ENCODE measurements around the gene NABP2.

The NABP2 gene

GRCh38 chr12:56236091-56236490 lies 11.9 kb downstream of the NABP2 start:
- Histone ChIP-seq H3K27ac (ENCODE audit: low read depth, low read length) (no peak overlapping the region), H3K4me1 (ENCODE audit: control insufficient read depth, insufficient read depth, low read length) (no peaks in the 10 kb centered on the region), H3K36me3 (ENCODE audit: control insufficient read depth, insufficient read depth, low read length) (peaks cover 14% of the 10 kb centered on the region), H3K4me3 (ENCODE audit: low read length) (no peak overlapping the region), H3K27me3 (ENCODE audit: control insufficient read depth, insufficient read depth, low read length) (no peaks in the 10 kb centered on the region), H3K9ac (ENCODE audit: low read length) (no peak overlapping the region)

- no peaks in the 10 kb centered on the region for H3K4me1 ChIP-seq (ENCODE audit: control insufficient read depth, insufficient read depth, low read length)
- H3K27me3 ChIP-seq (ENCODE audit: control insufficient read depth, insufficient read depth, low read length), result no peaks in the 10 kb centered on the region
- peaks cover 17% of the 10 kb centered on the region for H3K36me3 ChIP-seq (ENCODE audit: control insufficient read depth, insufficient read depth, low read length)
- no peak overlapping the region for H3K27ac ChIP-seq (ENCODE audit: low read depth, low read length)
- no peak overlapping the region for H3K9ac ChIP-seq (ENCODE audit: low read length)
- H3K4me3 ChIP-seq (ENCODE audit: low read length), result no peak overlapping the region
Measured at GRCh38 chr12:56236985-56237384, 12.8 kb downstream of the NABP2 start.

- Histone ChIP-seq H3K27ac (ENCODE audit: low read depth, low read length) (no peak overlapping the region), H3K4me1 (ENCODE audit: control insufficient read depth, insufficient read depth, low read length) (no peaks in the 10 kb centered on the region), H3K9ac (ENCODE audit: low read length) (no peak overlapping the region), H3K27me3 (ENCODE audit: control insufficient read depth, insufficient read depth, low read length) (no peaks in the 10 kb centered on the region), H3K4me3 (ENCODE audit: low read length) (no peak overlapping the region), H3K36me3 (ENCODE audit: control insufficient read depth, insufficient read depth, low read length) (peaks cover 22% of the 10 kb centered on the region)
Measured at GRCh38 chr12:56237552-56237951, 13.4 kb downstream of the NABP2 start.

GRCh38 chr12:56241424-56242303 lies 17.5 kb downstream of the NABP2 start:
- no peak overlapping the region for H3K4me3 ChIP-seq (ENCODE audit: low read length)
- no peaks in the 10 kb centered on the region for H3K27me3 ChIP-seq (ENCODE audit: control insufficient read depth, insufficient read depth, low read length)
- H3K9ac ChIP-seq (ENCODE audit: low read length), result no peak overlapping the region
- no peak overlapping the region for H3K27ac ChIP-seq (ENCODE audit: low read depth, low read length)
- H3K36me3 ChIP-seq (ENCODE audit: control insufficient read depth, insufficient read depth, low read length), result peaks cover 48% of the 10 kb centered on the region
- no peaks in the 10 kb centered on the region for H3K4me1 ChIP-seq (ENCODE audit: control insufficient read depth, insufficient read depth, low read length)

GRCh38 chr12:56242986-56243385 lies 18.8 kb downstream of the NABP2 start:
- H3K27me3 ChIP-seq (ENCODE audit: control insufficient read depth, insufficient read depth, low read length), result no peaks in the 10 kb centered on the region
- no peak overlapping the region for H3K27ac ChIP-seq (ENCODE audit: low read depth, low read length)
- H3K9ac ChIP-seq (ENCODE audit: low read length), result no peak overlapping the region
- H3K36me3 ChIP-seq (ENCODE audit: control insufficient read depth, insufficient read depth, low read length), result peaks cover 57% of the 10 kb centered on the region
- H3K4me1 ChIP-seq (ENCODE audit: control insufficient read depth, insufficient read depth, low read length), result no peaks in the 10 kb centered on the region
- no peak overlapping the region for H3K4me3 ChIP-seq (ENCODE audit: low read length)

GRCh38 chr12:56243731-56244181 lies 19.6 kb downstream of the NABP2 start:
- Histone ChIP-seq H3K27ac (ENCODE audit: low read depth, low read length) (no peak overlapping the region), H3K27me3 (ENCODE audit: control insufficient read depth, insufficient read depth, low read length) (no peaks in the 10 kb centered on the region), H3K9ac (ENCODE audit: low read length) (no peak overlapping the region), H3K36me3 (ENCODE audit: control insufficient read depth, insufficient read depth, low read length) (peaks cover 65% of the 10 kb centered on the region), H3K4me3 (ENCODE audit: low read length) (no peak overlapping the region), H3K4me1 (ENCODE audit: control insufficient read depth, insufficient read depth, low read length) (no peaks in the 10 kb centered on the region)

- Histone ChIP-seq H3K4me1 (ENCODE audit: control insufficient read depth, insufficient read depth, low read length) (no peaks in the 10 kb centered on the region), H3K36me3 (ENCODE audit: control insufficient read depth, insufficient read depth, low read length) (peaks cover 64% of the 10 kb centered on the region), H3K4me3 (ENCODE audit: low read length) (no peak overlapping the region), H3K27ac (ENCODE audit: low read depth, low read length) (no peak overlapping the region), H3K9ac (ENCODE audit: low read length) (no peak overlapping the region), H3K27me3 (ENCODE audit: control insufficient read depth, insufficient read depth, low read length) (no peaks in the 10 kb centered on the region)
Measured at GRCh38 chr12:56244494-56244893, 20.4 kb downstream of the NABP2 start.

- no peak overlapping the region for H3K27ac ChIP-seq (ENCODE audit: low read depth, low read length)
- H3K4me1 ChIP-seq (ENCODE audit: control insufficient read depth, insufficient read depth, low read length), result no peaks in the 10 kb centered on the region
- peaks cover 69% of the 10 kb centered on the region for H3K36me3 ChIP-seq (ENCODE audit: control insufficient read depth, insufficient read depth, low read length)
- no peak overlapping the region for H3K4me3 ChIP-seq (ENCODE audit: low read length)
- no peaks in the 10 kb centered on the region for H3K27me3 ChIP-seq (ENCODE audit: control insufficient read depth, insufficient read depth, low read length)
- H3K9ac ChIP-seq (ENCODE audit: low read length), result no peak overlapping the region
Measured at GRCh38 chr12:56247923-56248322, 23.8 kb downstream of the NABP2 start.

GRCh38 chr12:56248711-56249110 lies 24.6 kb downstream of the NABP2 start:
- no peak overlapping the region for H3K4me3 ChIP-seq (ENCODE audit: low read length)
- H3K36me3 ChIP-seq (ENCODE audit: control insufficient read depth, insufficient read depth, low read length), result peaks cover 71% of the 10 kb centered on the region
- no peaks in the 10 kb centered on the region for H3K4me1 ChIP-seq (ENCODE audit: control insufficient read depth, insufficient read depth, low read length)
- H3K27ac ChIP-seq (ENCODE audit: low read depth, low read length), result no peak overlapping the region
- H3K27me3 ChIP-seq (ENCODE audit: control insufficient read depth, insufficient read depth, low read length), result no peaks in the 10 kb centered on the region
- no peak overlapping the region for H3K9ac ChIP-seq (ENCODE audit: low read length)

GRCh38 chr12:56252649-56253048 lies 28.5 kb downstream of the NABP2 start:
- H3K4me1 ChIP-seq (ENCODE audit: control insufficient read depth, insufficient read depth, low read length), result peaks cover 9% of the 10 kb centered on the region
- H3K27ac ChIP-seq (ENCODE audit: low read depth, low read length), result no peak overlapping the region
- no peak overlapping the region for H3K9ac ChIP-seq (ENCODE audit: low read length)
- no peak overlapping the region for H3K4me3 ChIP-seq (ENCODE audit: low read length)
- peaks cover 53% of the 10 kb centered on the region for H3K36me3 ChIP-seq (ENCODE audit: control insufficient read depth, insufficient read depth, low read length)
- no peaks in the 10 kb centered on the region for H3K27me3 ChIP-seq (ENCODE audit: control insufficient read depth, insufficient read depth, low read length)

- Histone ChIP-seq H3K27ac (ENCODE audit: low read depth, low read length) (no peak overlapping the region), H3K9ac (ENCODE audit: low read length) (no peak overlapping the region), H3K27me3 (ENCODE audit: control insufficient read depth, insufficient read depth, low read length) (no peaks in the 10 kb centered on the region), H3K36me3 (ENCODE audit: control insufficient read depth, insufficient read depth, low read length) (peaks cover 49% of the 10 kb centered on the region), H3K4me3 (ENCODE audit: low read length) (no peak overlapping the region), H3K4me1 (ENCODE audit: control insufficient read depth, insufficient read depth, low read length) (peaks cover 9% of the 10 kb centered on the region)
Measured at GRCh38 chr12:56253091-56253490, 28.9 kb downstream of the NABP2 start.

GRCh38 chr12:56255671-56256070 lies 31.5 kb downstream of the NABP2 start:
- peaks cover 34% of the 10 kb centered on the region for H3K36me3 ChIP-seq (ENCODE audit: control insufficient read depth, insufficient read depth, low read length)

More at GRCh38 chr12:56255671-56256070, 31.5 kb downstream of the NABP2 start:
- Histone ChIP-seq H3K27ac (ENCODE audit: low read depth, low read length) (no peak overlapping the region), H3K4me1 (ENCODE audit: control insufficient read depth, insufficient read depth, low read length) (peaks cover 14% of the 10 kb centered on the region), H3K27me3 (ENCODE audit: control insufficient read depth, insufficient read depth, low read length) (no peaks in the 10 kb centered on the region), H3K9ac (ENCODE audit: low read length) (no peak overlapping the region), H3K4me3 (ENCODE audit: low read length) (no peak overlapping the region)
